Fibroblast of pulmonary artery (primary cell): Measurements from ENCODE around the gene MSANTD3.
"Not testable (repeated sequence)": the region's sequence is repeated elsewhere in the genome, so short reads cannot be mapped to it uniquely, and the experiment has no call there.

ENCODE experiments used
- DNase-seq: peaks from one replicate; pipeline ENCODE4 v3.0.0-alpha.2; 2010; ENCODE audit warnings: low read depth
- H3K4me3 ChIP-seq: replicated peaks from 2 replicates; pipeline ENCODE4 v1.5.1; 2011; ENCODE audit warnings: low read depth, mild to moderate bottlenecking, control low read depth, low read length, moderate library complexity
- CTCF ChIP-seq: IDR thresholded peaks from 2 replicates; pipeline ENCODE4 v1.5.1; 2011; ENCODE audit warnings: mild to moderate bottlenecking, control low read depth, low read length, inconsistent platforms; ENCODE audit errors: missing control alignments

Gene MSANTD3

GRCh38 chr9:100417815-100418214 is 9.1 kb upstream of the MSANTD3 start:
- no peak for TF ChIP-seq CTCF
- no peak overlapping the region for H3K4me3 ChIP-seq
- no peak for DNase-seq

DNA sequence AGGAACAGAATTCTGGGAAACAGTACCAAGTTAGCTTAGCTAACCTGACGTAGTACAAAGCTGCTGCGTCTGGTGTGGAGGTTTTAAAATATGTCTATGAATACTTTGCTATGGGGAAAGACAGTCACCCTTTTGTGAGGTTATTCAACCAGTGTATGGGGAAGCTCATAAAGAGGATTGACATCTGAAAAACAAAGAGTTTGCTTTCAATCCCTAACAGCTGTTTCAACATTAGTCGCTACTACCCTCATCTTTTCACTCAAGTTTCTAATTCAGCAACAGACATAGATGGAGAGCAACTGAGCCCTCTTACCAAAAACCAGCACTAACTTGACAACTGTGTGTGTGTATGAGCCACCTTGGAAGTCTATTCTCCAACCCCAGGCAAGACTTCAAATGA is 7.8 kb upstream of the MSANTD3 start:
- H3K4me3 ChIP-seq, result no peak overlapping the region
- DNase-seq, result no peak
- TF ChIP-seq CTCF, result no peak

DNA sequence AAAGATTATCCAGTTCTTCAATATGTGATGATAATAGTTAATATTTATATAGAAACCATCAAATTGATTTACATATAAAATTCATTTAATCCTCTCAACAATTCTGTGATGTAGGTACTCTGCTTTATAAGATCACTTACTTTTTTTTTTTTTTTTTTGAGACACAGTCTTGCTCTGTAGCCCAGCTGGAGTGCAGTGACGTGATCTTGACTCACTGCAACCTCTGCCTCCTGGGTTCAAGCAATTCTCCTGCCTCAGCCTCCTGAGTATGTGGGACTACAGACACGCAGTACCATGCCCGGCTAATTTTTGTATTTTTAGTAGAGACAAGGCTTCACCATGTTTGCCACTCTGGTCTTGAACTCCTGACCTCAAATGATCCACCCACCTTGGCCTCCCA is 5.8 kb upstream of the MSANTD3 start:
- not testable (repeated sequence) for DNase-seq, H3K4me3 ChIP-seq

DNA sequence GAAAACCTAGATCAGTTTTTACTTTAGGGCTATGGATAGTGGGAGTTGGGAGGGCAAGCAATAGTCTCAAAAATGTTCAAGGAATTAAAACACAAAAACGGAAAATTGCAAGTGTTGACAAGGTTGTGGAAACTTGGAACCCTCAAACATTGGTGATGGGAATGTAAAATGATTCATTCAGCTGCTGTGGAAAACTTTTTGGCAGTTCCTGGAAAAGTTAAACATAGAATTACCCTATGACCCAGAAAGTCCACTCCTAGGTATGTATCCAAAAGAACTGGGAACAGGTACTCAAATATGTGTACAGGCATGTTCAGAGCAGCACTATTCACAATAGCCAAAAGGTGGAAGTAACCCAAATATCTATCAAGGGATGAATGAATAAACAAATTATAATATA is 1.2 kb upstream of the MSANTD3 start:
- TF ChIP-seq CTCF, result no peak
- H3K4me3 ChIP-seq, result no peak overlapping the region
- no peak for DNase-seq

- no peak for TF ChIP-seq CTCF
- no peak for DNase-seq
- H3K4me3 ChIP-seq, result peak overlapping the region; percentile 70
These were observed 784 bp upstream of the MSANTD3 start for GRCh38 chr9:100426189-100426529.

GRCh38 chr9:100427366-100428263 is 672 bp downstream of the MSANTD3 start:
- no peak for TF ChIP-seq CTCF
- H3K4me3 ChIP-seq, result peak overlapping the region; percentile 77
- DNase-seq, result peak; percentile 69

DNA sequence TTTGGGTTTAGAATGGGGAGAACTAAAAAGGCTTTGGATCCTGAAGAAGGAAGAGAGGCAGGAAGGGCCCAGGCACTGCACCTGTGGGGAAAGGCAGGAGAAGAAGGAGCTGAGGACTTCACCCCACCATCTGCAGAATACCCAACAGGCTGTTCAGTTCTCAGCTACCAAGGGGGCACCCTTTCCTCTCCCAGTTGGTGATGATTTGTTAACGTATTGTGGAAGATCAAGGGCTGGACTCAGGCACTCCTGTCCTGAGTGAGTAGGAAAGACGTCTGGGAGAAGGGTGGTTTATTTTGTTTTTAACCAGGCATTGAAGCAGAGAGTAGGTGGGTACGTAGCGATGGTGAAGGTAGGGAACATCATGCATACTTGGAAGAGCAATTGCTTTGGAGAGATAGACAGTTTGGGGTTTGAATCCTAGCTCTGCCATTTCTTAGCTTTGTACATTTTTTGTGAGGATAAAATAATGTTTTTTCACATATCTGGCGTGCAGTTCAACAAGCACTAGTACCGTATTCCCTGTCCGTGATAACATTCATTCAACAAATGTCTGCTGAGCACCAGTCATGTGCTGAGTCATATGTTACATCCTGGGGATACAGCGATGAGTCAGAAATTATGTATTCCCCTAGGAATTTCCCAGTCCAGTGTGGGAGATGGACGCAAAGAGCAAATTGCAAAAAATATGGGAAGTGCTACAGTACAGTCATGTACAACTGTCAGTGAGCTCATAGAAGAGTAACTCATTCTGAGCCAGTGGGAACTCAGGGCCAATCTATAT is 2.1 kb downstream of the MSANTD3 start:
- peak; percentile 99 for DNase-seq
- H3K4me3 ChIP-seq, result peak overlapping the region; percentile 77
- TF ChIP-seq CTCF, result no peak
